Neural progenitor cell (in vitro differentiated cells): ENCODE measurements around the gene RABGAP1. TPM values are rescaled to one million over a fixed set of nuclear protein-coding genes. Genes with fewer than 3 reads are reported as not detected.

Source experiments
- DNase-seq: peaks from one replicate; pipeline ENCODE4 v3.0.0-alpha.2; 2016; ENCODE audit warnings: low spot score
- H2AFZ ChIP-seq: fragments of 200-600 bp; sonication (generic); replicated peaks from 2 replicates; pipeline ENCODE4 v1.6.1; 2016; ENCODE audit warnings: antibody characterized with exemption
- H3F3A ChIP-seq: fragments of 200-600 bp; sonication (generic); 2 replicates; pipeline ENCODE4 v1.6.1; 2016; ENCODE audit warnings: antibody characterized with exemption, low read depth
- H3K27ac ChIP-seq: fragments of 200-600 bp; sonication (generic); 2 replicates; pipeline ENCODE4 v1.5.1; 2016; ENCODE audit warnings: mild to moderate bottlenecking
- H3K27me3 ChIP-seq: fragments of 200-600 bp; sonication (generic); 2 replicates; pipeline ENCODE4 v1.6.1; 2016; ENCODE audit warnings: mild to moderate bottlenecking, moderate library complexity
- H3K36me3 ChIP-seq: fragments of 200-600 bp; sonication (generic); 2 replicates; pipeline ENCODE4 v1.5.1; 2016
- H3K4me1 ChIP-seq: fragments of 200-600 bp; sonication (generic); 2 replicates; pipeline ENCODE4 v1.6.1; 2016; ENCODE audit warnings: mixed run types
- H3K4me2 ChIP-seq: fragments of 200-600 bp; sonication (generic); 2 replicates; pipeline ENCODE4 v1.6.1; 2016
- H3K4me3 ChIP-seq: fragments of 200-600 bp; sonication (generic); 2 replicates; pipeline ENCODE4 v1.5.1; 2016
- H3K79me2 ChIP-seq: fragments of 200-600 bp; sonication (generic); 2 replicates; pipeline ENCODE4 v1.6.1; 2016; ENCODE audit warnings: low read depth
- H3K9ac ChIP-seq: fragments of 200-600 bp; sonication (generic); 2 replicates; pipeline ENCODE4 v1.6.1; 2016
- H3K9me3 ChIP-seq: fragments of 200-600 bp; sonication (generic); 2 replicates; pipeline ENCODE4 v1.5.1; 2016; ENCODE audit warnings: low read depth
- H4K20me1 ChIP-seq: fragments of 200-600 bp; sonication (generic); 2 replicates; pipeline ENCODE4 v1.6.1; 2016; ENCODE audit warnings: low read depth
- H3K27ac Mint-ChIP-seq: 3 replicates; pipeline ENCODE4 v1.8.0; 2021; ENCODE audit warnings: mixed read lengths
- H3K27me3 Mint-ChIP-seq: 2 replicates; pipeline ENCODE4 v1.8.0; 2022; ENCODE audit warnings: low read depth, mild to moderate bottlenecking, inconsistent platforms, moderate library complexity, mixed read lengths; ENCODE audit not compliant: insufficient read depth
- H3K36me3 Mint-ChIP-seq: 3 replicates; pipeline ENCODE4 v1.8.0; 2021; ENCODE audit warnings: mixed read lengths
- H3K4me1 Mint-ChIP-seq: 3 replicates; pipeline ENCODE4 v1.8.0; 2021; ENCODE audit warnings: mixed read lengths
- H3K4me3 Mint-ChIP-seq: 3 replicates; pipeline ENCODE4 v1.8.0; 2021; ENCODE audit warnings: mild to moderate bottlenecking, moderate library complexity, mixed read lengths
- H3K9me3 Mint-ChIP-seq: 3 replicates; pipeline ENCODE4 v1.8.0; 2020; ENCODE audit warnings: mixed read lengths
- EZH2 ChIP-seq: fragments of 200-600 bp; sonication (generic); IDR thresholded peaks from 2 replicates; pipeline ENCODE4 v1.6.1; 2017; ENCODE audit warnings: antibody characterized with exemption, mild to moderate bottlenecking, moderate library complexity
- EZH2phosphoT487 ChIP-seq: fragments of 200-600 bp; sonication (generic); IDR thresholded peaks from 2 replicates; pipeline ENCODE4 v1.6.1; 2017; ENCODE audit warnings: antibody characterized with exemption
- total RNA-seq: library from RNA; depleted of rRNA; stranded (reverse); fragments of >200 nt; gene quantifications from 2 replicates; pipeline ENCODE4 v1.2.3, GENCODE V29; 2015; ENCODE audit warnings: low replicate concordance
- TF ChIP-seq, protein P1 (sequence below): fragments of 200-600 bp; sonication (generic); IDR thresholded peaks from 2 replicates; pipeline ENCODE4 v1.5.1; 2017; ENCODE audit warnings: antibody characterized with exemption, mild to moderate bottlenecking

RABGAP1 gene
- total RNA-seq, 1 donor from 2014 or later = 55.2 TPM

DNA sequence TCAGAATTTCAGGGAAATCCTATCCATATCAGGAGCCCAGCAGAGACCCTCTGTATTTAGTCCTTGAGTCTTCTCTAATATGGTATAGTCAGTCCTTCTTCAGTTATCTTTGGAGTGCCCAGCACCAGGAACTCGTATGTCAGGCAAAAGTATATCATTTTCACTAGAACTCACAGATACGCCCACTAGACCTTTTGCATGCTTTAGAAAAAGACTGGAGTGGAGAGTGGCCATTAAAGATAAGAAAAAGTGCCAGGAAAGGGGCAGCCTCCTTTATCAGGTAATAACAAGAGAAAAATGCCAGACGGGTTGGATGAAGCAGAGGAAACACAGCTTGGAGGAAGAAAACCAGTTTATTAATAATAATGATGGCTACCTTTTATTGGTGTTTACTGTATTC, 156.2 kb downstream of the RABGAP1 start:
- Histone ChIP-seq H3K27ac (peak overlapping the region; percentile 84), H3K9ac (no peak overlapping the region), H3K4me3 (no peak overlapping the region), H3K4me2 (no peak overlapping the region), H3K79me2 (no peaks in the 10 kb centered on the region), H3F3A (peaks cover 15% of the 10 kb centered on the region), H4K20me1 (no peaks in the 10 kb centered on the region), H3K27me3 (no peaks in the 10 kb centered on the region), H2AFZ (no peak overlapping the region), H3K4me1 (peaks cover 17% of the 10 kb centered on the region), H3K36me3 (peaks cover 16% of the 10 kb centered on the region), H3K9me3 (no peaks in the 10 kb centered on the region)
- Mint-ChIP-seq H3K27me3 (no peaks in the 10 kb centered on the region), H3K9me3 (no peaks in the 10 kb centered on the region), H3K36me3 (peaks cover 43% of the 10 kb centered on the region), H3K27ac (no peak overlapping the region), H3K4me1 (peaks cover 4% of the 10 kb centered on the region), H3K4me3 (no peak overlapping the region)
- no peak for DNase-seq
- TF ChIP-seq, protein P1, sequence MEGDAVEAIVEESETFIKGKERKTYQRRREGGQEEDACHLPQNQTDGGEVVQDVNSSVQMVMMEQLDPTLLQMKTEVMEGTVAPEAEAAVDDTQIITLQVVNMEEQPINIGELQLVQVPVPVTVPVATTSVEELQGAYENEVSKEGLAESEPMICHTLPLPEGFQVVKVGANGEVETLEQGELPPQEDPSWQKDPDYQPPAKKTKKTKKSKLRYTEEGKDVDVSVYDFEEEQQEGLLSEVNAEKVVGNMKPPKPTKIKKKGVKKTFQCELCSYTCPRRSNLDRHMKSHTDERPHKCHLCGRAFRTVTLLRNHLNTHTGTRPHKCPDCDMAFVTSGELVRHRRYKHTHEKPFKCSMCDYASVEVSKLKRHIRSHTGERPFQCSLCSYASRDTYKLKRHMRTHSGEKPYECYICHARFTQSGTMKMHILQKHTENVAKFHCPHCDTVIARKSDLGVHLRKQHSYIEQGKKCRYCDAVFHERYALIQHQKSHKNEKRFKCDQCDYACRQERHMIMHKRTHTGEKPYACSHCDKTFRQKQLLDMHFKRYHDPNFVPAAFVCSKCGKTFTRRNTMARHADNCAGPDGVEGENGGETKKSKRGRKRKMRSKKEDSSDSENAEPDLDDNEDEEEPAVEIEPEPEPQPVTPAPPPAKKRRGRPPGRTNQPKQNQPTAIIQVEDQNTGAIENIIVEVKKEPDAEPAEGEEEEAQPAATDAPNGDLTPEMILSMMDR = no peak

DNA sequence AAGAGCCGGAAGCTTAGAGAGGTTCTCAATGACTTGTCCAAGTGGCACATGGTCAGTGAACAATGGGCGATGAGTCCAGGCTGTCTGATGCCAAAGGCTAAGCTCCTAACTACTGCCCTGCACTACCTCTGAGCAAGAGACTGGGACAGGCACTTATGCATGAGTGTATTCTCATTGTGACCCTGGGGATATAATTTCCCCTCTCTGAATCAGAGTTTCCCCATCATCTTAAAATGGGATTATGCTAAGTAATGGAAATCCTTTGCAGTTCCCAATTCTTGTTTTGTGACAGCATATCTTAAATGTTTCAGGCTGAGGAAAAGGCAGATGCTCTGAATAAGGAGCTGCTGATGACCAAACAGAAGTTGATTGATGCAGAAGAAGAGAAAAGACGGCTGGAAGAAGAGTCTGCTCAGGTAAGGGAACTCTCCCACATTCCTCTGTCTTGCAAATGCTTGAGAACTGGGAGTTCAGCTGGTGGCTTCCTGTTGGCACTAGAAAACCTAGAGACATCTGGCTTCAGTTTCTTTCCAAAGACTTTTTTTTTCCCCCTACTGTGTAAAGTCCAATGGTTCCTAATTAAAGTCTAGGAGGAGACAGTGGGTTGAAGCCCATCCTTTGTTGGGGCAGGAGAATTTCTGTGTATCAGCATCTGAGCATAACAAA, 156.7 kb downstream of the RABGAP1 start:
- H3K4me1 Mint-ChIP-seq = peaks cover 4% of the 10 kb centered on the region

DNA sequence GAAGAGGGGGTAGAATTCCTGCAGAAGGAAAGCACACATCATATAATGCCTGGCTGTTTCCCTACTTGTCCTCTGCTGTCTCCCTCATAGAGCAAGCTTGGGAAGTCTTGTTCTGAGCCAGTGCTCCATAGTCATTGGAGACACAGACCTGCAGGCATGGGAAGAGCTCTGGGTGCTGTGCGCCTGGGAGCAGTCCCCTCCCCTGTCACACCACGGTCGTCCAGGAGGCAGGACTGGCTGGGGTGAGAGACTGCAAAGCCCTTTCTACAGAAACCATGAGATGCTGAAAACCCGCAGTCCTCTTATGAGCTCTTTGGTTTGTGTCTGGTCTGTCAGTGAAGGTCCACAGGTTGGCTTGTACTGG, 157.3 kb downstream of the RABGAP1 start:
- Mint-ChIP-seq H3K9me3 (no peaks in the 10 kb centered on the region), H3K36me3 (peaks cover 42% of the 10 kb centered on the region), H3K4me1 (peaks cover 4% of the 10 kb centered on the region), H3K4me3 (no peak overlapping the region), H3K27ac (no peak overlapping the region), H3K27me3 (no peaks in the 10 kb centered on the region)
- H3F3A ChIP-seq = peaks cover 15% of the 10 kb centered on the region
- no peak overlapping the region for H3K9ac ChIP-seq
- H2AFZ ChIP-seq = no peak overlapping the region
- H3K4me2 ChIP-seq = peak overlapping the region; percentile 49
- no peak for DNase-seq
- no peaks in the 10 kb centered on the region for H3K79me2 ChIP-seq
- H3K27me3 ChIP-seq = no peaks in the 10 kb centered on the region
- peak overlapping the region; percentile 84 for H3K27ac ChIP-seq
- TF ChIP-seq EZH2 = no peak
- TF ChIP-seq EZH2phosphoT487 = no peak
- TF ChIP-seq, protein P1 = no peak
- H4K20me1 ChIP-seq = peaks cover 3% of the 10 kb centered on the region
- peaks cover 17% of the 10 kb centered on the region for H3K4me1 ChIP-seq
- no peaks in the 10 kb centered on the region for H3K9me3 ChIP-seq
- H3K4me3 ChIP-seq = no peak overlapping the region
- peaks cover 16% of the 10 kb centered on the region for H3K36me3 ChIP-seq

More for the DNA sequence above, 156.7 kb downstream of the RABGAP1 start:
- TF ChIP-seq, protein P1 = no peak
- no peak for TF ChIP-seq EZH2phosphoT487
- no peak for TF ChIP-seq EZH2
- peaks cover 16% of the 10 kb centered on the region for H3K36me3 ChIP-seq
- peaks cover 17% of the 10 kb centered on the region for H3K4me1 ChIP-seq
- H4K20me1 ChIP-seq = no peaks in the 10 kb centered on the region
- no peak overlapping the region for H2AFZ ChIP-seq
- H3K4me3 ChIP-seq = no peak overlapping the region
- peak overlapping the region; percentile 84 for H3K27ac ChIP-seq
- no peaks in the 10 kb centered on the region for H3K9me3 Mint-ChIP-seq
- no peaks in the 10 kb centered on the region for H3K27me3 Mint-ChIP-seq
- peak overlapping the region; percentile 49 for H3K4me2 ChIP-seq
- H3K36me3 Mint-ChIP-seq = peaks cover 42% of the 10 kb centered on the region
- peaks cover 15% of the 10 kb centered on the region for H3F3A ChIP-seq
- no peaks in the 10 kb centered on the region for H3K27me3 ChIP-seq
- H3K79me2 ChIP-seq = no peaks in the 10 kb centered on the region
- no peak overlapping the region for H3K4me3 Mint-ChIP-seq
- DNase-seq = no peak
- H3K9me3 ChIP-seq = no peaks in the 10 kb centered on the region
- no peak overlapping the region for H3K9ac ChIP-seq
- H3K27ac Mint-ChIP-seq = no peak overlapping the region
